GM18507 (cell line): ENCODE results near the gene ZNF205.
A peak's percentile ranks its signal among the peaks of the same experiment; 100 is the strongest.
"Not testable (repeated sequence)": the region's sequence is repeated elsewhere in the genome, so short reads cannot be mapped to it uniquely, and the experiment has no call there.

ENCODE experiments used
- DNase-seq: peaks from one replicate; pipeline ENCODE4 v3.0.0; 2011; ENCODE audit warnings: low read depth; ENCODE audit not compliant: insufficient read length; ENCODE audit errors: extremely low spot score
- FAIRE-seq: peaks from 2 replicates; lab custom pipeline; 2011; peaks lifted over from hg19 to GRCh38; lab: Jason Lieb, UNC

Gene ZNF205

DNA sequence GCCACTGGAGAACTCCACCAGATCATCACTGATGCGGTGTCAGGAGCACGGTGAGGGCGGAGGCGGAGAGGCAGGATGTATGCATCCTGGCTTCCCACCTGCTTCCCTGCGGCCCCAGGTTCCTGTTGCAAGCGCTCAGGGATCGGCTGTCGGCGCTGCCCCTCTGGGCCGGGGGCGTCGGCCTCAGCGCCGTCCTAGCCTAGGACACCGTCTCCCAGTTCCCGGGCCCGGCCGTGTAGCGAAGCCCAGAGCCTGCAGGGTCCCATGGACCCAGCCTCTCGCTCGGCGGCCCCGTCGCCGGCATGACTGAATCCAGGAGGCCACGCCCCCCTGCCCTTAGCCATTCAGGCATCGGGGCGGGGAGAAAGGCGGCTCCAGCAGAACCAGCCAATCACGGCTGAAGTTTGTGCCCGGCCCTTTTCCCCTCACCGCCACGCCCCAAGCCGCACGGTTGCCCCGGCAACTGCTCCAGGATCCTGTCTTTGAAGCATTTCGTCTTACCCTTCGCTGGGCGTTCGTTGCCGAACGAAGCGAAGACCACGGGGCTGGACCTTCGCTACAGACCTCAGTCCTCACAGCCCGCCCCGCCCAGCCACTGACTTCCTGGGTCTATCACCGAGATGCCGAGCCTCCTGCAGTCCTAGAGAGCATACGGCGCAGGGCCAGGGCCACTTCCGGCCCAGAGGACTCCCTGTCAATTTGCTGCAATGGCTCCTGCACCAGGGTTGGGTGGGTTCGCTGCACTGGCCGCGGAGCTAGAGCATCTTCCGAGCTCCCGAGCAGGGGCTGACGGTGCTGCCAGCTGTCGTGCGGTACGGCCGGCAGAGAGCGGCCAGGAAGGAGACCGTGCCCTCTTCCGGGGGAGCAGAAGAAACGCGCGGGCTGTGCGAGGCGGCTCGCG, 11.8 kb downstream of the ZNF205 start:
- FAIRE-seq (peak; percentile 96), DNase-seq (peak; percentile 84)

DNA sequence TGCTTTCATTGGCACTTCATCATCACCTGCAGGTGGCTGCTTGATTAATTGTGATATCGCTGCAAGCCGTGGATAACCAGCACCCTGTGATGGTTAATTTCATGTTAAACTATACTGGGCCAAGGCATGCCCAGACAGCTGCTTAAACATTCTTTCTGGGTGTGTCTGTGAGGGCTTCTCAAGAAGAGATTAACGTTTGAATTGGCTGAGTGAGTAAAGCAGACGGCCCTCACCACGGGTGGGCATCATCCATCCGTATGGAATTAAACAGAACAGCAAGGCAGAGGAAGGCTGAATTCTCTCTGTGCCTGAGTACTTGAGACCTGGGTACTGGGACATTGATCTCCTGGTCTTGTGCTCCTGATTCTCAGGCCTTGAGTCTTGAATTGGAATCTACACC, 15.4 kb downstream of the ZNF205 start:
- no peak for FAIRE-seq

DNA sequence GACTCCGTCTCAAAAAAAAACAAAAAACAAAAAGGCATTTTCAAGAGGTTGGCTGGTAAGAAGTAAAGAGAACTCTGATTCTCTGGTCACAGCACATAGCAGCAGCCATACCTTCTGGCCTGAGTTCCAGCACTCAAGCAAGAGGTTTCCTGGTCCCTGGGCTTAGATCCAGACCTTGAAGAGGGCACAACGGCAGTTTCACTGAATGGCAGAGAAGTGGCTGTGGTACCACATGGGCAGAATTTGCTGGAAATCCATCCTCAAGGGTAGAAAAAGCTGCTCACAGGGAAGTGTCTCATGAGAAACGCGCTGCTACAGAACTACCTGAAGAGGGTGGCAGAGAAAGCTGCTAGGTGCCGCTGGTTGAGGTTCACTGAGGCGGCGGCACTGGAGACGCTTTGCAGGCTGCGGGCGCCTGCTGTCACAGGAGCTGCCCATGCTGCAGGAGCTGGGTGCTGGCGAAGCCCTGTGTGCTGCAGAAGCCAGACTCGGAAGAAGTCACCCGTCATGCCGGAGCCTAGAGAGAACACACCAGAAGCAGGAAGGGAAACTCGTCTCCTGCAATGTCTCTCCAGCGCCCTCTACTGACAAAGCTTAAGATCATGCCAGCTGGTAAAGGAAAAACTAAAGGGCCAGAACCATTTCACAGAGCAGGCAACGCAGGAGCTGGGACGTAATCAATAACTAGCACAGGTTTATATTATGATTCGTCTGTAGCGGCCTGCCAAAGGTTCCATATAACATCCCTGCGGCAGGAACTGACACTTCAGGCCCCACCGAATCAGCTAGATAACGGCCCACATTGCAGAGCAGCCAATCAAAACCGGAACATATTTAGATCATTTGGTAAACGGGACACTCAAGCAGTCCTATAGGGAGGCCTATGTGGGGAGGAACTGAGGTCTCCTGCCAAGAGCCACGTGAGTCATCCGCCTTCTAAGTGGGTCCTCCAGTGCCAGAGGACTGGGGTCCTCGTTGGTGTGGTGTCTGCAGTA, 17.0 kb downstream of the ZNF205 start:
- FAIRE-seq (peak; percentile 92), DNase-seq (no peak)

More for the DNA sequence above, 15.4 kb downstream of the ZNF205 start:
- no peak for DNase-seq

DNA sequence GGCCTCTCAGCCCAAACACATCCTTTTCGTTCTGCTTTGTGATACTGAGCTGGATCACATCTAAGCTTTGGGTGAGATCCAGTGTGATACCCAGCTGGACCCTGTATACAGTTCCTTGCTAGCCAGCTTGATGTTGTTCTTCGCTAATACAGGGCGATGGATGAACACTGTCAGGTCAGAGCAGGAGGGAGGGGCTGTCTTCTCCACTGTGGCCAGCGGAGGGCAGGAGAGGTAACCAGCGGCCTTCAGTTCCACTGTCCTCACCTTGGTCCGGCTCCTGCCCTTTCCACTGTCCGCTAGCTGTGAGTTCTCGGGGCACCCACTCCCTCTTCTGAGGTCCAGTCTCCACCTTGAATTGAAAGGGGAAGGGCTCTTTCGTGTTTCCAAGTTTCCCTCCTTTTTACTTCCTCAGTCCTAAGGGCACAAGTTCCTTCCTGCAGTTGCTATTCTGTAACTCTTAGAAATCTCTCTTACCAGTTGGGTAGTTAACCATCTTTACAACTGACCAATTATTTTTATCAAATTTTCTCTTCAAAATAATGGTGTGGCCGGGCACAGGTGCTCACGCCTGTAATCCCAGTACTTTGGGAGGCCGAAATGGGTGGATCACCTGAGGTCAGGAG, 19.5 kb downstream of the ZNF205 start:
- DNase-seq, result no peak

DNA sequence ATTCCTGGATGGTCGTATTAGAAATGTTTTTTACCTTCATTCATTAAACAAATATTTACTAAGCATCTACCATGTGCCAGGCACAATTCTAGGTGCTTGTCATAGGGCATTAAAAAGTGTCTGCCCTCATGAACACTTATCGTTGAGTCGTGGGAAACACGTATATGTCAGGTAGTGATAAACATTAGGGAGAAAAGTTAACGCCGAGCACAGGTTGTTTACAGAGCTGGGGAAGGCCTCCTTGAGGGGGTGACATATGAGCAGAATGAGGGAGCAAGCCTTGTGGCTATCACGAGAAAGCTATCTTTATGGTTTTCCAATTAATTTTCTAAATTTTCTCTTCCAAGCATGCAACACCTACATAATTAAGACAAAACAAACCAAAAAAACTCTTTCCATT, 21.5 kb downstream of the ZNF205 start:
- FAIRE-seq, result no peak

More for the DNA sequence above, 19.5 kb downstream of the ZNF205 start:
- peak; percentile 26 for FAIRE-seq

DNA sequence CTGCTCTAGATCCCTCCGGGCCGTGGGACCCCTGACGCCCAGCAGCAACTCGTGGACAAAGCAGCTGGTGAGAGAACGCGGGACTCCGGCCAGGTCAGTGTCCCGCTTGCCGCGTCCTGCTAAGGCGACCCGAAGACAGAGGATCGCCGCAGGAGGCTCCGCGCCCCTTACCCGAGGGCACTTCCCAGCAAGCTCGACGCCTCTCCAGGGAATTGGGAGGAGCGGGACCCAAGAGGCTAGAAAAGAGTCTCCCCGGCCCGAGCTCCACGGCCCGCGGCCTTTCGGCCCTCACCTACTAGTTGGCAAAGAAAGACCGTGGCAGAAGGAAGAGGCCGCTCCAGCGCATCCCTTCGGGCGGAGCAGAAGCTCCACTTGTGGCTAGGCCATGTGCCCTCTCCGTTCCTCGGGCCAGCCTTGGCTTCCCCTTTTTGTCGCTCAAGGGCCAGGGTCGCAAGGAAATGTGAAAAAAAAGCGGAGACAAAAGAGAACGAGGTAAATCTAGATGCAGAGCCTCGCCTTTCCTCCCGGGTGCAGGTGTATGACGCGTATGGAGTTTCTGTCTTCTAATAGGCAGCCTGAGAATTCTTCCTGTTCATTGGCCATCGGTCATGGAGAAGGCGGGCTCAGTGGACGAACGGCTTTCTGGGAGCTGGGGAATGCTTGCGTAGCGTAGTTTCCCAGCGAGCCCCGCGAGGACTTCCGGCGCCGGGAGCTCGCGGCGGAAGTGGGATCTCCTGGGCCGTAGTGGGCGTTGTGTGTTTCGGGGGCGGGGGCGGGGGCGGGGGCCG, 22.1 kb downstream of the ZNF205 start, which contains the start of gene ZNF213:
Gene ZNF213, plus strand, starts transcription at position 692 of the 788 bp plus-strand sequence. CDS start 2,252 bp downstream, outside the sequence.
- DNase-seq (peak; percentile 89), FAIRE-seq (peak; percentile 99)

More for the DNA sequence above, 21.5 kb downstream of the ZNF205 start:
- no peak for DNase-seq

DNA sequence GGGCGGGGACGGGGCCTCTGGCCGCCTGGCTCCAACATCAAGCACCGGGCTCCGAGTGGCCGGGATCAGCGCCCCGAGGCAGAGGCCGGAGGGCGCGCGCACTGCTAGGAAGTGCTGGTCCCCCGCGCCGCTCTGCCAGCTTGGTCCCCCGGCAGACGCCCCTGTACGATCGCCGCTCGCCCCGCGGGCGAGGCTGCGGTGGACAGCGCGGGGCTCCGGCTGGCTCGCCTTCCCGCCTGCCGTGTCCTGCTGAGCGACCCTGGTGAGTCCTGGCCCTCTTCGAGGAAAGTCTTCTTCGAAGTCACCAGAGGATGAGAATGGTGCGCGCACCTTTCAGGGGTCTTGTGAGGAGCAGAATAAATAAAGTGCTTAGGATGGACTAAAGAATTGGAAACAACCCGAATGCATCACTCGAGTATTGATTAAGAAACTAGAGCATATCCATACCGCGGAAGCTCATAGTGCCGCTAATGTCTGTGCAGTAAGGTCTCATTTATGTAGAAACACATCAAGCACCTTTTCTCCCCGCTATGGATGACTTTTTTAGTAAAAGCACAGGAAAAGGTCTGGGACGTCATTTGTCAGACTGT, 22.8 kb downstream of the ZNF205 start:
- DNase-seq (no peak), FAIRE-seq (no peak)

DNA sequence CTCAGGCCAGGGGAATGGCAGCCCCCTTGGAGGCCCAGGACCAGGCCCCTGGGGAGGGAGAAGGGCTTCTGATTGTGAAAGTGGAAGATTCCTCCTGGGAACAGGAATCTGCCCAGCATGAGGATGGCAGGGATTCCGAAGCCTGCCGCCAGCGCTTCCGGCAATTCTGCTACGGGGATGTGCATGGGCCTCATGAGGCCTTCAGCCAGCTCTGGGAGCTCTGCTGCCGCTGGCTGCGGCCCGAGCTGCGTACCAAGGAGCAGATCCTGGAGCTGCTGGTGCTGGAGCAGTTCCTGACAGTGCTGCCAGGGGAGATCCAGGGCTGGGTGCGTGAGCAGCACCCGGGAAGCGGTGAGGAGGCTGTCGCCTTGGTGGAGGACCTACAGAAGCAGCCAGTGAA, 24.9 kb downstream of the ZNF205 start:
- FAIRE-seq (no peak), DNase-seq (no peak)

DNA sequence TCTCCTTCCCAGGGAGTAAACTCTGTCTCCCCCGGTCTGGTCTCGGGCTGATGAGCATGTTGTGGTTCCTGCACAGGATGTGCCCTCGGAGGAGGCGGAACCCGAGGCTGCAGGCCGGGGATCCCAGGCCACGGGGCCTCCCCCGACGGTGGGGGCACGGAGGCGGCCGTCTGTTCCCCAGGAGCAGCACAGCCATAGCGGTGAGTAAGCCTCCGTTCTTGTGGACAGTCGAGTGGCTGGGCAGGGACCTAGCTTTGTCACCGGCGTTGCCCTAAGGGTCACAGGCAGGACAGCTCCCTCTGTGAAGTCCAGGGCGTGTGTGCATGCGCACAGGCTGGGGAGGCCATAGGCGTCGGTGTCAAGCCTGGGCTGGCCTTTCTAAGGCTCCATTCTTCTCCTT, 26.0 kb downstream of the ZNF205 start:
- DNase-seq, result no peak
- FAIRE-seq, result no peak

DNA sequence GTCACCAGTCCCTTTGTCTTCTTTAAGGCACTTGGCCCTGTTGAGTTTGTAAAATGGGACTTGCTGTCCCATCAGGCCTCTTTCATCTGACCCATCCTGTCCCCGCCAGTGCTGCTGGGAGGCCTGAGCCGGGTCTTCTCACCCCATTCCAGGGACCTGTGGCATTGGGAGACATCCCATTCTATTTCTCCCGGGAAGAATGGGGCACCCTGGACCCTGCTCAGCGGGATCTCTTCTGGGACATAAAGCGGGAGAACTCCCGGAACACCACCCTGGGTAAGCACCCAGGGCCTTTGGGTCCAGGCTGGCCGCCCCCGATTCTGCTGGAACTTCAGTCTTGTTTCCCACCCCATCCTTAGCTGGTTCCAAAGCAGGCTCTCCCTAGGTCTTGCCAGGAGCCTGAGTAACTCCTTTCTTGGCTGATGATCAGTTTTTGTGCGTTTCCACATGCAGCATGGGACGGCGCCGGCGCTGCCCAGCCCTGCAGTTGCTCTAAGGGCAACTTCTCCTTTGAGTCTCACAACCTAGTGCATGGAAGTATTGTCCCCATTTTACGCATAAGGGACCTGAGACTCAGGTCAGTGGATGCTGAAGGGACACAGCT, 26.5 kb downstream of the ZNF205 start:
- no peak for DNase-seq
- no peak for FAIRE-seq

DNA sequence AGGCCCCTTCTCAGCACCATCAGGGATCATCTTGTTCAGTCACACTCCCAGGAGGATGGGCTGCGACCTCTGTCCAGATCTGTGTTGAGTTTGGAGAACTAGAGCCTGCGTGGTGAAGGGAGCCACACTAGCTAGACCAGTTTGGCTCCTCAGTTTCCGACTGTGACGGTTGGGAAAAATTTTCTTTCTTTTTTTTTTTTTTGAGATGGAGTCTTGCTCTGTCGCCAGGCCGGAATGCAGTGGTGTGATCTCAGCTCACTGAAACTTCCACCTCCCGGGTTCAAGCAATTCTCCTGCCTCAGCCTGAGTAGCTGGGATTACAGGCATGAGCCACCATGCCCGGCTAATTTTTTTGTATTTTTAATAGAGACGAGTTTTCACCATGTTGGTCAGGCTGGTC, 27.2 kb downstream of the ZNF205 start:
- FAIRE-seq, DNase-seq: not testable (repeated sequence)

DNA sequence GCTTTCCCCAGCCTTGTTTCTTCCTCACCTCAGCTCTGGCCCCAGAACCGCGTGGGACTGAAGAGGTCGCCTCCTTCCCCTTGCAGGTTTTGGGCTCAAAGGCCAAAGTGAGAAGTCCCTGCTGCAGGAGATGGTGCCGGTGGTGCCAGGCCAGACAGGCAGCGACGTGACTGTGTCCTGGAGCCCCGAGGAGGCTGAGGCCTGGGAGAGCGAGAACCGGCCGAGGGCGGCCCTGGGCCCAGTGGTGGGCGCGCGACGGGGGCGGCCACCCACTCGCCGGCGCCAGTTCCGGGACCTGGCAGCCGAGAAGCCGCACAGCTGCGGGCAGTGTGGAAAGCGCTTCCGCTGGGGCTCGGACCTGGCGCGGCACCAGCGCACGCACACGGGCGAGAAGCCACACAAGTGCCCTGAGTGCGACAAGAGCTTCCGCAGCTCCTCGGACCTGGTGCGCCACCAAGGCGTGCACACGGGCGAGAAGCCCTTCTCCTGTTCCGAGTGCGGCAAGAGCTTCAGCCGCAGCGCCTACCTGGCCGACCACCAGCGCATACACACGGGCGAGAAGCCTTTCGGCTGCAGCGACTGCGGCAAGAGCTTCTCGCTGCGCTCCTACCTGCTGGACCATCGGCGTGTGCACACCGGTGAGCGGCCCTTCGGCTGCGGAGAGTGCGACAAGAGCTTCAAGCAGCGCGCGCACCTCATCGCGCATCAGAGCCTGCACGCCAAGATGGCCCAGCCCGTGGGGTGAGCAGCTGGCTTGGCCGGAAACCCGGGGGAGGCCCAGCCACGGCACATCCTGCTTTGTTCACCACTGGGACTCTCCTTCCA, 28.4 kb downstream of the ZNF205 start:
- FAIRE-seq (no peak), DNase-seq (no peak)

DNA sequence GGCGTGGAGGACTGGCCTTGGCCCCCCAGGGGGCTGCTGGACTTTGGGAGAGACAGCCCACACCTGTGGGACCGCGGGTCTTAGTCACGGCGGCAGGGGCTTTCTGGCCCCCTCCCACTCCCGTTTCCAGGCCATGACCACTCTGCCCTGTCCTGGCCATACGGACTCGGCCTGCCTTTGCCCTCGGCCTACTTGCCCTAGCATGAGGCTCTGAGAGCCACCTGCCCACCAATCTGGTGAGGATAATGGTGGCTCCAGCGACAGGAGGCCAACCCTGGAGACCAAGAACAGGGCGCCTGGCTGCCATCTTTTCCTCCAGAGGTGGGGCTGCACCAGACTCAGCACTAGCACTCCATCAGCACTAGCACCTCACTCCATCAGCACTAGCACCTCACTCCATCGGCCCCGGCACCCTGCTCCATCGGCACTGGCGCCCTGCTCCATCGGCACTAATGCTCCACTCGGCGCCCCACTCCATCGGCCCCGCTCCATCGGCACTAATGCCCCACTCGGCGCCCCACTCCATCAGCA, 29.5 kb downstream of the ZNF205 start:
- no peak for DNase-seq

DNA sequence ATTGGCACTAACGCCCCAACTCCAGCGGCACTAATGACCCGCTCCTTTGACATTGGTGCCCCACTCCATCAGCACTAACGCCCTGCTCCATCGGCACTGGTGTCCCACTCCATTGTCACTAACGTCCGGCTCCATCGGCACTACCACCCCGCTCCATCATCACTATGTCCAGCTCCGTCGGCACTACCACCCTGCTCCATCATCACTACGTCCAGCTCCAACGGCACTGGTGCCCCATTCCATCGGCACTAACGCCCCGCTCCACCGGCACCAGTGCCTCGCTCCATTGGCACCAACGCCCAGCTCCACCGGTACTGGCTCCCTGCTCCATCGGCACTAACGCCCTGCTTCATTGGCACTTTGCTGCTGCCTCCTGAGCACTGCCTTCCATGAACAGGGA, 29.9 kb downstream of the ZNF205 start:
- no peak for DNase-seq
- FAIRE-seq, result no peak

More for the DNA sequence above, 29.5 kb downstream of the ZNF205 start:
- no peak for FAIRE-seq

DNA sequence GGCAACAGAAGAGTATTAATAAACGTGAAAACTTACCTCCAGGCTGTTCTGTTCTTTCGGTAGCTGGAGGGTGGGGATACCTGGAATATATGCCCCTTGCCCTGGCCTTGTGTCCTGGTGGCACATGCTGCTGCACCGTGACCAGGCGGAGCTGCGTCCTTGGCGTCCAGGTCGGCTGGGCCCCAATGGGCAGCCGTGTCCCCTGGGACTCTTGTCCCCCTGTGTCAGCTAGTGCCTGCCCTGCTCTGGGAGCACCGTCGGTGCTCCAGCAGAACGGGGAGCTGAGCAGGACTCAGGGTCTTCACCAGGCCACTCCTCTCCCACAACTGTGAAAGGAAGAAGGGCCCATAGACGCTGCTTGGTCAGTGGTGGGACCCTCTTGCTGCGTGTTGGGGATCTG, 30.4 kb downstream of the ZNF205 start:
- no peak for FAIRE-seq
- DNase-seq, result no peak

DNA sequence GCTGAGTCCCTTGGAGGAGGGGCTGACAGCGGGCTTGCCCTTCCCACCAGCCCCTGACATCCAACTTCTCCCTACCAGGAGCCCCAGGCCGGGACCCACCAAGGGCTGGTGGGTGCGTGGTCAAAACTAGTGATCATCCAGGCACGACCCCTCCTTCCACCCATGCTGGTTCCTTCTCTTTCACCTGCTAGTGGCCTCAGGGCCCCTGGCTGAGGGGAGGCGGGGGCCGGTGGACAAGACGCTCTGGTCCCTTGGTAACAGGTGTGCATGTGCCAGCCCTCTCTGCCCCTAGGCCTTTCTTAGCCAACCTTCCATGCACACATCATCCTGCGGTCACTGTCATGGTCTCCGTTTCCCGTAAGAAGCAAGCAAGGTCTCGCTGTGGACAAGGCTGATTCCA, 30.8 kb downstream of the ZNF205 start:
- no peak for FAIRE-seq
- no peak for DNase-seq
